GM19455 (cell line): ENCODE measurements around the gene TSPAN7.

Experiments
- ATAC-seq: cut with Tn5 transposase; IDR thresholded peaks from one replicate; pipeline ENCODE4 v1.9.1; 2021; ENCODE audit not compliant: unreplicated experiment

TSPAN7 gene, protein sequence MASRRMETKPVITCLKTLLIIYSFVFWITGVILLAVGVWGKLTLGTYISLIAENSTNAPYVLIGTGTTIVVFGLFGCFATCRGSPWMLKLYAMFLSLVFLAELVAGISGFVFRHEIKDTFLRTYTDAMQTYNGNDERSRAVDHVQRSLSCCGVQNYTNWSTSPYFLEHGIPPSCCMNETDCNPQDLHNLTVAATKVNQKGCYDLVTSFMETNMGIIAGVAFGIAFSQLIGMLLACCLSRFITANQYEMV

DNA sequence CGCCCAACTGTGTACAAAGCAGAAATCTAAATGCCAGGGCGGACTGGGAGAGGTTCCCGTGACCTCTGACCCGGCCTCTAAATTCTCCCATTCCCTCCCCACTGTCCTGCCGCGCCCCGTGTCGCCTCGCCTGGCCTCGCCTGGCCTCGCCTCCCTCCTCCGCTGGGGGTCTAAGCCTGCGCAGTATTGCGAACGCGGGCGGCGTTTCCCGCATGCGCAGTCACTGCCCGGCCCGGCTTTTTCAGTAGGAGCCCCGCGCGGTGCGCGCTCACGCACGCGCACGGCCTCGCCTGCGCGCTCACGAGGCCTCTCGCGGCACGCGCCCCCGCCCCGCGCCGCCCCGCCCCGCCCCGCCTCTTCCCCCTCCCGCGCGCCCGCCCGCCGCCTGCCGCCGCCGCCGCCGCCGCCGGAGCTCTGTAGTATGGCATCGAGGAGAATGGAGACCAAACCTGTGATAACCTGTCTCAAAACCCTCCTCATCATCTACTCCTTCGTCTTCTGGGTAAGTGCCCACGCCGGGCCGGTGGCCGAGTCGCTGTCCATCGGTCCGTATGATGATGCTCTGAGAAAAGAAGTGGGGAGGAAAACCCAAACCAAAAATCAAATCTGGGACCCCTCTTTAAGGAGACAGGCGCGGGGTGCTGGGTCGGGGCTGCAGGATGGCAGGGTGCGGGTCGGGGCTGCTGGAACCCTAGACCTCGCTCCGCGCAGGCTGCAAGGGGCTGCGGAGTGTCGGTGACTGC is at the start of gene TSPAN7:
Gene TSPAN7 (plus strand): TSS at position 417 of the 743 bp plus-strand sequence. CDS start 5 bp downstream, at position 422.
- ATAC-seq = peak; percentile 50

DNA sequence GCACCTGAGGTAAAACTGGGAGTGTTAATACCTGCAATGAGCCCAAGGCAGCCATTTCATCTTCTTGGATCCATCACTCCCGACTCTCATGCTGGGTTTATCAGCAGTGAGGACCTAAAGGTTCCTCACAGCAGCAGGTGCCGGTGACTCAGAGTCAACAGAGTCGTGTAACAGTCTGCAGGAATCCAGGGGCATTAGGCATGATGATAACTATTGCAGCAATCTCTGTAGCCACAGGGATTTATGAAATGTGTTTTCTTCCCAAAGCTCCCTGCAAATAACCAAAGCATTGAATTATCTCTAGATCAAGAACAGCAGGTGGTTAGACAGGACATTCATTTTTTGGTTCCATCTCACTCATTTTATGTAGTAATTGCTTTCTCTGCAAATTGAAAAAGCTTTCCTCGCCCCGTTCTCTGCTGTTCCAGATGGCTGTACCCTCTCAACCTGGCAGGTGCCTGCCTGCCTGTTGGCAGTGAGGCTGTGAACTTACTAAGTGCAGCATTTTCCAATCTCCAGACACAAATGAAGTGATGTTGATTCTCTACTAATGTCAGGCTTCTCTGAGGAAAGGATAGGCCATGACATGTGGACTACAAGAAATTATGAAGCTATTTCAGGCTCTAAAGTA is 48.1 kb upstream of the TSPAN7 start:
- ATAC-seq = no peak

DNA sequence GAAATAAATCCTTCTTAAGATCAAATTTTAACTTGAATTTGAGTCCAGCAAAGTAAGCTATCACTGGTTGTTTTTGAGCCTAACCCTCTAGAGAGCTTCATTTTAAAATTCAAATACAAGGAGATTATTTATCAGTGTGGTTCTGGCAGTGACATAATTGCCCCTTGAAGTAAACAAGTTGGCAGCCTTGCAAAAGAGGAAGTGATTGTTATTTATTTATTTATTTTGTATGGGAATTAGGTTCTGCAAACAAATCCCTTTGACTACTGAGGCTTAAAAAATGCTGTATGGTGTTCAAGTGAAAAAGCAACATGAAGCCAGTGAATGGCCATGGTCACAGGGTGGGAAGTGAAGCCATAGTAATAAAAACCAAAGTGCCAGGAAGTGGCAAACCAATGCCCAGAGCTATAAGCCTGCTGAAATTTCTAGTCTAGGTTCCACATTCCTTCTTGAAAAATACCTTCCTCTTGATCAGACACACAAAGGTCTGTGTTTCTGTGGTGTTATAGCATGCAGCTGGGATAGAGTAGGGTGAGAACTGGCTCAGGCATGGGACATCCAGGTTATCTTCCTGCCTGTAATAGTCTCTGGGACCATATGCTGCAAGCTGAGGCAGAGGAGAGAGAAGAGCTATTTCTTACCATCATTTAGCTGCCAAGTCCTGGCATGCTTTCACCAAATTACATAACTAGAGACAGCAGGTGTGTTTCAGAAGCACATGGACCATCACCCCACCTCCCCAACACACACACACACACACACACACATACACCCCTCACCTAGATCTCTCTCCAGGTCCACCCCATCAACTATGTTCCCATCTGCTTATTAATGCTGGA is 47.1 kb upstream of the TSPAN7 start:
- no peak for ATAC-seq

DNA sequence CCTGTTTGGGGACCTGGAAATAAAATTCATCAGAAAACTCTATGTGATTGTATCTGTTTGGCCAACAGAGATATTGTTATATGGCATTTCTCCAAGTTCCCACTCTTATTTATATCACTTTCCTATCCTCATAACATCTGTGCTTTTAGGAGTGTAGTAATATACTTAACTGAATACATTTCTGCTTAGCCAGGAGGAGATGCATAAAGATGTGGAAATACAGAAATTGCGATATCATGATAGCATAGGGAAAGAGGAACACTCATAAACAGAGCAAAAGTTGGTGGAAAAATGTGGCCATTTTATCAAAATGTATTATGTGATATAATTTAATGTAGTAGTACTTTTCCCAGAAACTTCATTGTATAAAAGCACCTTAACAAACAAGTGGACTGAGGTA is 46.1 kb upstream of the TSPAN7 start:
- no peak for ATAC-seq

DNA sequence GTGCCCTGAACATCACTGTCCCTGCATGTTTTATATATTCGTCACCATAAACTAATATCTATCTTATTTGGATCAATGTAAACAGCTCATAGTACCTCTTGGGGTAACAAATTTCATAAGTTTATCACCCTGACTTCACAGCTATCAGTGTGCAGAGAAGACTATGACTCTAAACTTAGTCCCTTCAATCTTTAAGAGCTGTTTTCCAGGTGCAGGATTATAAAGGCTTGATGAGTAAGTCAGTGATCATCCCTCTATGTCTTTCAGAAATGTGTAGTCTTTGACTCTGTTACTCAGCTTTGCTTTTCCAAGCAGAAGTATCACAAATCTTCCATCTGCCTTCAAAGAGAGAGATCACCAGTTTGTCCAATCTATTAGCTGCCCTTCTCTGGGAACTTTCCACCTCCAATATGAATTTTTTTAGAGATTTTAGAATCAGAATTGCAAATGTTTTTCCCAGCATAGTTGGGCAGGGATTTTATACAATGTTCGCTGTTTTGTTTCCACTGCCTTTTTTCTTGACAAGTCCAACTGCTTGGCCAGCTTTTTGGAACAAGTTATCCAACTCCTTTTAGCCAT is 45.1 kb upstream of the TSPAN7 start:
- no peak for ATAC-seq

DNA sequence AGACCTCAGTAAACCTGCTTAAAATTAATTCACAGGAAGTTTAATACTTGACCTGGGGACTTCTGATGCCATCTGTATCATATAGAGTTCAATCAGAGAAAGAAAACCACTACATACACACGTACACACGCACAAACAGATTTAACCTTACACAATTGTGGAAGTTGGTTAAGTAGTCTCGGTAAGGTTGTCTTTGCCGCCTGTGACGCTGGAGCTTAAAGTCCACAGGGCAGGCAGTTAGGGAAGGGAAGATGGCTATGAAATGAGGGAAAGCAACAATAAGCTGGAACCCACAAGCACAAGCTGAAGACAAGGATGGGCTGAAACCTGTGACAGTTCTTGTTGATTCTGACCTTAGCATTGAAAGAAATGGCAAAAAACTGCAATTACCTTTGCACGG is 41.7 kb upstream of the TSPAN7 start:
- no peak for ATAC-seq

DNA sequence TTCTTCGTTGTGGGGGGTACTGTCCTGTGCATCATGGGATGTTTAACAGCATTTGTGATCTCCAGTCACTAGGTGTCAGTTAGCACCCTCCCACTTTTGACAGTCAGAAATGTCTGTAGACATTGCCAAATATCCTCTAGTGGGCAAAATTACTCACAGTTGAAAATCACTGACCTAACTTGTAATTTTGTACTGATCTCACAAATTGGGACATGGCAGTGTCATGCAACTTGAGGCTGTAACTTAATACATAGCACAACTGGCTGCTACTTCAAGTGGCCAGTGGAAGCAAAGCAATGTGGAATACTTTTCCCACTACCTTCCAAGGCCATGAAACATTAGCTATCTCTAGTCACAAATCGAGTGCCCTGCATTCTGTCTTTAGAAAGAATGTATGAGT is 23.2 kb upstream of the TSPAN7 start:
- no peak for ATAC-seq

DNA sequence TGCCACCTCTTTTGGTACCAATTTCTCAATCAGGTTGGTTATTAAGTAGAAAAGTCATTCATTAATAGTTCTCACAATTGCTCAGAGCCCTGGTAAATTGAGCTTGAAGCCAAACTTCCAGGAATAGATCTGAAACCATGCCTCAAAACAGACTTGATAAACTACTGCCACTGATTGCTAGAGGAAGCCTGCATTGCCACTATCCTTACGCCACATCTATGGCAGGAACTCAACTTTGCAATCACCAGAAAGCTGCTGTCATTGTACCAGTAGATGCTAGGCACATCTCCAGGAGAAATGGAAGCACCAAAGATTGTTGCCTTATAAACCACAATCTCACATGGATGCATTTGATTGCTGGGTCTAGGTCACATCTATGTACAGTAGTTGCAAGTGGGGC is 21.6 kb upstream of the TSPAN7 start:
- no peak for ATAC-seq

DNA sequence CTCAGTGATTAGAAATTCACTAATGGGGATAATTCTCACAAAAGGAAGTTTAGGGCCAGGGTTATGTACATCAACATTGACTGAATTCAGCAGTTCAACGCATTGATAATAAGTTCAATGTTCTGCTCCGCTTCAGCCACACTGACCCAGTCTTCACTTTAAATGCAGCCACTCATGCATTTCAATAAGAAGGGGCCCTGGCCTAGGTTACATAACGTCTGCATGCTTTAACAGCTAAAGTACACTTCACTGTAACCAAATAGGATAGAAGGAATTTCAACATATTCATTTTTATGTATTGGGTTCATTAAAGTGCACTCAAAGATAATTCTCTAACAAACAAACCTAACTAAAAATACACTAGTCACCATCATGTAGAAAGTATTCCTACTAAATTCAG is 12.8 kb upstream of the TSPAN7 start:
- ATAC-seq = no peak

DNA sequence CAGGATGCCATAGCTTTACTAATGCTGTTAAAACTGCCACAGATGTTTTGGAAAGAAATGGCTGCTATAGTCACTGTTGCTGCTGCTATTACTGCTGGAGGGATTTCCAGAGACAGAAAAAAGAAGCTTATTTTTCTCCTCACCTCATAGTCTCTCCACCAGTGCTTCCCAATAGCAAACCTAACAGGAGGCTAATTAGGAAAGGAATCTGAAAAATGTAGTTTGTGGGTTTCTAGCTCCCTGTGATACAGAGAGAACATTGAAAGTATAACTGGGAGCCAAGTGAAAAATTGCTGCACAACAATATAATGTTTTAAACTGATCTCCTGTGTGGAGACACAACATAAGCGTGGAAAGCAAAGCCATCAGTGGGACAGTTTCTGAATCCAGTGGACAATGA is 8.6 kb upstream of the TSPAN7 start:
- no peak for ATAC-seq

DNA sequence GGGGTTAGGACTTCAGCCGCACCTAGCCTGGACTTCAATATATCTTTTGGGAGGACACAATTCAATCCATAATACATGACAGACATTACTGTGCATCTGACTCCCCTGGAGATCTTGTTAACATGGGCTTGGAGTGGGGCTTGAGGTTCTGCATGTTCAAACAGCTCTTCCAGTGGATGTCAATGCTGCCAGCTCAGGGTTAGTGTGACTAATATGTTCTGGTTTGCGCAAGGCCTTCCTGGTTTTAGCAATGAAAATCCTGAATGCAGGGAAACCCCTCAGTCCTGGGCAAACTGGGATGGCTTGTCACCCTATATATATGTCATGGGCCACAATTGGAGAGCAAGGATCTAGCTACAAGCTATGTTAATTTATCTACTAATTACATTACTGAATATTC is 2.7 kb upstream of the TSPAN7 start:
- no peak for ATAC-seq

DNA sequence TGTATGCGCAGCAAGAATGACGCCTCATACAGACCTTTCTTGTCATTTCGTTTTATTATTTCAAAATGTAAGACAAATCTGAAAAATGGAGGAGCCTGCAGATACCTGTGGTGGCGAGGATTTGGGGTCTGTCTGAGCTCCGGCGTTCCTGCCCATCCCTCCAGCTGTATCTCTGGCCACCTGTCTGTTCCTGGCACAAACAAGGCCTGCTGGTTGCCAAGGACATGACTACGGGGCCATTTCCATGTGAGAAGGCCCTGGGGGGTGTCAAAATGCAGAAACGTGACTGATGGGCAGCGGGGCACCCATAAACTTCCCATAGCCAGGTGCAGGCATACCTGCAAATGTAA is 591 bp upstream of the TSPAN7 start:
- ATAC-seq = no peak

DNA sequence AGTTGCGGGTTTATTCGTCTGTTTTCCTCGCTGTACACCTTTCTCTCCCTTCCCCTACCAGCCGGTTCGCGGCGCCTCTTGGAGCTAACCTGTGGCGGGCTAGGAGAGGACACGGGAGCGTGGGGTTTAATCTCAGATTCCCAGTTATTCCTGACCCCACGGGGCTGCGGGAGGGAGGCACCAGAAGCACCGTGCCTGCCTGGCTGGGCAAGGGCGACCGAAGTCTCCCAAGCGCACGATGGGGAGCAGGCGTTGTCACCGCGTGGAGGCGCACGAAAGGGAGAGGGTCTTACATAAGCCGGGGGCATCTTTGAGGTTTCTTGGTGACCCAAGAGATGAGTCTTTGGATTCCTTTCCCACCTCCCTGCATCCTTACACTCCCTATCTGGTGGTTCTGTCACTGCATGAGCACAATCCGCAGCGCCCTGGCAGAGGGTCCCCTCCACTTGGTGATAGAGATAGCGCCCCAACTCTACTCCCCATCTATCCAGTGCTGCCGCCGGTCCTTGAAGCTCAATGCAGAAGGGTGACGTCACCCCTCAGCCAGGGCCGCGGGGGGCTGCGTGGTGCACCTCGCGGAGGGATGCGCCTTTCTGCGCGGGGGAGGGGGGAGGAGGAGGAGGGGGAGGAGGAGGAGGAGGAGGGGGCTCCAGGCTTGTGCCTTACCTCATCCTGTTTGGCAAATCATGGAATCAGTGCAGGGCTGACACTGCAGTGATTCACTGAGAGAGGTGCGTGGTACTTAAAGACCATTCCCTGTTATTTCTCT is 793 bp downstream of the TSPAN7 start:
- ATAC-seq = no peak

DNA sequence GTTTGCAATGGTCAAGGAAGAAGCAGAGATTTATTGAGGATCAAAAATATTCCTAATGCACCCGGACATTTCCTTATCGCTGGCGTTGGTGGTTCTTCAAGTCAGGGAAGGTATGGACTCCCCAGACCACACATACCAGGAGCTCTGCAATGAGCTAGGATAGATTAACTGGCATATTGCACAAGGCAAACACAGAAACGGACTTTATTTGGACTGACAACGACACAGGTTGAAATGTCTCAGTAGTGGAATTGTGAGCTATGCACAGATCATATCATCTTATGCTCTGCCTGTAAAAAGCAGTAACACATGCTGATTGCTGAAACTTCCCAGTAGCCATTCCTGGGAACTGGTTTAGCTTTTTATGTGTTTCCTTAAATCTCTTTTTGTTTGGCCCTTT is 1.7 kb downstream of the TSPAN7 start:
- no peak for ATAC-seq

DNA sequence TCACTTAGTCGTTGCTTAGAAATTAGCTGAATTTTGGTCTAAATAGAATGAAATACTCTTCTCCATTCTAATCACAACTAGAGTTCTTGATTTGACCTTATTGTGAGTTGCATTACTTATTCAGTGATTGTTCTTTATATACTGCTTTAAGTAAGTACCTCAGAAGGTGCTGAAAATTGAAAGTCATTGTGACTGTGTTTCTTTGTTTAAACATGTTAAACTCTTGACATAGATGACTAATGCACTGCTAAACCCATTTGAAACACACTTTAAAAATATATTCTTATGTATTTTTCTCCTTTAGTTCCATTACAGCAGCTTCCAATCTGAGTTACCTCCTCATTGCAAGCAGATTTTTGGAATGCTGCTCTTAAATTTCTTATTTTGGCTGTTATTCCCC is 9.1 kb downstream of the TSPAN7 start:
- no peak for ATAC-seq

DNA sequence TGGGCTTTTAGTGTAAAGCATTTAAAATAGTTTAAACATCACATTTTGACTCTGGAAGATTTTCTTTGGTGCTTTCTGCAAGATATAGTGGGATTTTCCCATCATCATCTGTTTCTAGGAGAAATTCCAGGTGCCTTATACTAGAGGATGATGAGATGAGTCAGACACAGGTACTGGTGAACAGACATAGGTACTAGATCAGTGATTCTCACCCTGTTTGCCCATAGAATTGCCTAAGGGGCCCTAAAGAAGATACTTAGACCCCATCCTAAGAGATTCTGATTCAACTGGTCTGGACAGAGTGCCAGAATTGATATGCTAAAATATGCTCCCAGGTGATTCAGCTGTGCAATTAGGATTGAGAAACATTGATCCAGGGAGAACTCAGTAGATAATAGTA is 9.7 kb downstream of the TSPAN7 start:
- ATAC-seq = no peak

DNA sequence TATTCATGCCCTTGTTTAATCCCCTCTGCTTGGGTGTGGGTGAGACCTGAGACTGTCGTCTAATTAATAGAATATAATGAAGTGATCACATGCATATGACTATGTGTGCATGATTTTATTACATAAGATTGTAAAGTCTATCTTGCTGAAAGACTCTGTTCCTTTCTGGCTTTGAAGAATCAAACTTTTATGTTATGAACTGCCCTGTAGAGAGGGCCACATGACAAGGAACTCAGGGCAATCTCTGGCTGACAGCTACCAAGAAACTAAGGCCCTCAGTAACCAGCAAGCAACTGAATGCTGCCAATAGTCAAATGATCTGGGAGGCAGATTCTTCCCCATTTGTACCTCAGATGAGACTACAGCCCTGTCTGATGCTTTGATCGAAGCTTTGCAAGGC is 13.5 kb downstream of the TSPAN7 start:
- no peak for ATAC-seq

DNA sequence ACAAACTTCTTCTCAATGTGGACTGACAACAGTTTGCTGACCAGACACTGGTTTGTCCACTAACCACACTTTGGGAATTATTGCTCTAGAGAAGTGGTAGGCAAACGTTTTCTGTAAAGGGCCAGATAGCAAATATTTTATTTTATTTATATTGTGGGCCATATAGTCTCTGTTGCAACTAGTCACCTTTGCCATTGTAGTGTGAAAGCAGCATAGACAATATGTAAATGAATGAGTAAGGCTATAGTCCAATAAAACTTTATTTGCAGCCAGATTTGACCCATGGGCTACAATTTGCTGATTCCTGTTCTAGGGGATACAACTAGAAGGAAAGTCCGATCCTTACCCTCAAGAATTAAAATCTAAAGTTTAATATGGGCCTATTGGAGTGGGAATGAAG is 14.5 kb downstream of the TSPAN7 start:
- no peak for ATAC-seq

DNA sequence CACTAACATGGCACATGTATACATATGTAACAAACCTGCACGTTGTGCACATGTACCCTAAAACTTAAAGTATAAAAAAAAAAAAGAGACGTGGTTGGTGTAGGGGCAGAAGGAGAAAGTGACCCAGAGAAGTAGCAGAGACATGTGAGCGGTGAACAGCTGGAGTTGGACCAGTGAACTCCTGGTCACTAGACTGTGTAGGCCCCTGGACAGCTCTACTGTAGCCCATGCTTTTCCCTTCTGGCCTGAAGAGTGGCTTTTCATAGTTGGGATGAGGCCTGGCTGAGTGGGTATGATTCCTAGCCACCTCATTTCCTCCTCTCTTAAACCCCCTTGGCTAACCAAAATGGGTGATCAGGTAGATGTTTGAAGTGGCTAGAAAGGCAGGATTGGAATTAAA is 16.4 kb downstream of the TSPAN7 start:
- no peak for ATAC-seq

DNA sequence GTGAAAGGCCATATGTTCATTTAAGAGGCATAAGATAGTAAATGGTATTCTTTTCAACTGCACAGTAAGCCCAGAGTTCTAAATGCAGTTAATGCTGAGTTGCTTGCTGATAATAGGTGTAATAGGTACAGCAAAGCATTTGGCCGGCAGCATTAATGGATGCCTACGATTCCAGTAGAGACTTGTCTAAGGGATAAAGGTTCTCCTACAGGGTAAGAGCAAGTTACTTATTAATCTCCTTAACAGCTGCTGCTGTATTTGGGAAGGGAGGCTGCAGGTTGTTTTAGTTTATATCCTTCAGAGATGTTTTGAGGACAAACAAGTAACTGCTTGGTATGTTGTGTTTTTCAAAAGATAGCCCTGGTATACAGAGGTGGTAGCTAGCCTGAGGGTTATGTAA is 16.8 kb downstream of the TSPAN7 start:
- no peak for ATAC-seq

DNA sequence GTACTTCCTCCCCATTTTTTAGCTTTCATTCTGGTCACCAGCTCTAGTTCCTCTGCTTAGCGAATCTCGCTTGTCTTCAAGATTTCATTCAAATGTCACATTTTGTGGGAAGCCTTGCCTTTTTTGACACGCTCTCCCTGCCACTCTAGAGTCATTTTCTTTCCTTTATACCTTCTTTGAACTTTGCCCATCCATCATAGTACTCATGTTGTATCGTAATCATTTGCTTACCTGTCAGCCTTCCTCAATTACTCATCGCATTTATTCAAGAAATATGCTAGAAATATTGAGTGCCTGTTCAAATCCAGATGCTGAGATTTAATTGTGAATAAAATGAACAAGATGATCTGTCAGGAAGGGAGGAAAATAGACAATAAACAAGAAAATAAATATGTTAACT is 21.8 kb downstream of the TSPAN7 start:
- no peak for ATAC-seq
